OCI-LY7 (cell line): Measurements from ENCODE around the gene DNM3.

Experiments used
- EZH2phosphoT487 ChIP-seq: fragments of 200-600 bp; sonication (generic); IDR thresholded peaks from 2 replicates; pipeline ENCODE4 v1.6.1; 2018; ENCODE audit warnings: low read depth, borderline replicate concordance, mild to moderate bottlenecking, mixed run types, antibody characterized with exemption, low read length, moderate library complexity, mixed read lengths
- TF ChIP-seq, protein P1 (sequence below): fragments of 200-600 bp; sonication (generic); conservative IDR thresholded peaks from 2 replicates; pipeline ENCODE4 v1.5.1; 2014; ENCODE audit warnings: mild to moderate bottlenecking, antibody characterized with exemption, low read length, moderate library complexity, mixed read lengths

DNA sequence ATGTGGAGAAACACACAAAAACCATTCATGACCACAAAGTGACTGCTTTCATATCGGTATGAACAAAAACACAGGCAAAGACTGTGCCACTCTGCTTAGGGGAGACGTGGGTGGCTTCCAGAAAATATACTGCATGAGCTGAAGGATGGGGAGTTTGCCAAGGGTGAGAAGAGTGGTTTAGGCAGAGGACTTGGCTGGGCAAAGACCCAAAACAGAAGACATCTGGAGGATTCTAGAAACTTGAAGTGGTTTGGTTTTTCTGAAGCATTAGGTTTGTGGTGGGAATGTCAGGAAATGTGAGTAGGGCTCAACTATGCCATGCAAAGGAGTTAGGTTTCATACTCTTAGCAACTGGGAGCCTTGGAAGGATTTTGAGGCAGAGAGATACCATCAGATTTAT lies 26.6 kb upstream of the DNM3 start:
- TF ChIP-seq, protein P1, sequence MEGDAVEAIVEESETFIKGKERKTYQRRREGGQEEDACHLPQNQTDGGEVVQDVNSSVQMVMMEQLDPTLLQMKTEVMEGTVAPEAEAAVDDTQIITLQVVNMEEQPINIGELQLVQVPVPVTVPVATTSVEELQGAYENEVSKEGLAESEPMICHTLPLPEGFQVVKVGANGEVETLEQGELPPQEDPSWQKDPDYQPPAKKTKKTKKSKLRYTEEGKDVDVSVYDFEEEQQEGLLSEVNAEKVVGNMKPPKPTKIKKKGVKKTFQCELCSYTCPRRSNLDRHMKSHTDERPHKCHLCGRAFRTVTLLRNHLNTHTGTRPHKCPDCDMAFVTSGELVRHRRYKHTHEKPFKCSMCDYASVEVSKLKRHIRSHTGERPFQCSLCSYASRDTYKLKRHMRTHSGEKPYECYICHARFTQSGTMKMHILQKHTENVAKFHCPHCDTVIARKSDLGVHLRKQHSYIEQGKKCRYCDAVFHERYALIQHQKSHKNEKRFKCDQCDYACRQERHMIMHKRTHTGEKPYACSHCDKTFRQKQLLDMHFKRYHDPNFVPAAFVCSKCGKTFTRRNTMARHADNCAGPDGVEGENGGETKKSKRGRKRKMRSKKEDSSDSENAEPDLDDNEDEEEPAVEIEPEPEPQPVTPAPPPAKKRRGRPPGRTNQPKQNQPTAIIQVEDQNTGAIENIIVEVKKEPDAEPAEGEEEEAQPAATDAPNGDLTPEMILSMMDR: no peak
- no peak for TF ChIP-seq EZH2phosphoT487
